ENCODE results near the gene ITM2C.
A peak's percentile ranks its signal among the peaks of the same experiment; 100 is the strongest.

The ITM2C gene

GRCh38 chr2:230891064-230891463, 26.3 kb downstream of the ITM2C start:
- no peak for DNase-seq (ENCODE audit: low read depth in 2 of 2)

DNA sequence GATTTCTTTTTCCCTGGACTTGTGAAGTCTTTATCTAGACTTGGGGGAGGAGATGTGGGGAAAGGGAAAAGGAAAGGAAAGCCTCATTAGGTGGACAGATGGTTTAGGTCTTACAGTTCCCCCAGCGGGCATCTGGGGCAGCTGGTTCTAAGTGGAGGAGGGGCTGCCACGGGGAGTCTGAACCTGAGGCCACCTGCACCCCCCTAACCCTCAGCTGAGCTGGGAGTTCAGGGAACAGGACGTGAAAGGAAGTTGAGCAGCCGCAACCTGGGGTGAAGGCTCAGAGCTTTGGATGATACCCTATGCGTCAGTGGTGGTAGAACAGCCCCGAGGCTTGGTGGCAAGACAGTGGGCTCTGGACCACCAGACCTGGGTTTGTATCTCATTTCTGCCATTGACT, 26.8 kb downstream of the ITM2C start:
- no peak for DNase-seq (ENCODE audit: low read depth in 2 of 2)

DNA sequence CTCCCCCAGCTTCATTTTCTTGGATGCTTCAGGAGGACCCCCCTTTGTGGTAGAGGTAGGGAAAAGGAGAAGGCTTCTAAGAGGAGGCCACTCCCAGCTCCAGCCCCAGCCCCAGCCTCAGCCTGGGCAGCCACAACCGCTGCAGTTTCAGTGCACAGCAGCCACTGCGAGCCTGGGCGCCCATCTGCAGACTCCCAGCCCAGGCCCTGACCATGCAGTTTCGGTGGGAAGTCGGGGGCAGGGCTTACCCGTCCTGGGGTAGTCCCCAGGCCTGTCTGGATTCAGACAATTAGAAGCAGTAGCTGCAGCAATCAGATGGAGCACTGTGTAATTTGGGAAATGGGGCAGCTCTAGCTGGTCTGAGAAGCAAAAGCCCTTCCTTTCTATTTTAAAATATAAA, 28.6 kb downstream of the ITM2C start:
- DNase-seq (ENCODE audit: low read depth in 2 of 2) = no peak

- no peak for DNase-seq (ENCODE audit: low read depth in 2 of 2)
Measured at GRCh38 chr2:230893841-230894781, 29.4 kb downstream of the ITM2C start.

GRCh38 chr2:230895536-230896345, 31.0 kb downstream of the ITM2C start:
- DNase-seq (ENCODE audit: low read depth in 2 of 2) = no peak

DNA sequence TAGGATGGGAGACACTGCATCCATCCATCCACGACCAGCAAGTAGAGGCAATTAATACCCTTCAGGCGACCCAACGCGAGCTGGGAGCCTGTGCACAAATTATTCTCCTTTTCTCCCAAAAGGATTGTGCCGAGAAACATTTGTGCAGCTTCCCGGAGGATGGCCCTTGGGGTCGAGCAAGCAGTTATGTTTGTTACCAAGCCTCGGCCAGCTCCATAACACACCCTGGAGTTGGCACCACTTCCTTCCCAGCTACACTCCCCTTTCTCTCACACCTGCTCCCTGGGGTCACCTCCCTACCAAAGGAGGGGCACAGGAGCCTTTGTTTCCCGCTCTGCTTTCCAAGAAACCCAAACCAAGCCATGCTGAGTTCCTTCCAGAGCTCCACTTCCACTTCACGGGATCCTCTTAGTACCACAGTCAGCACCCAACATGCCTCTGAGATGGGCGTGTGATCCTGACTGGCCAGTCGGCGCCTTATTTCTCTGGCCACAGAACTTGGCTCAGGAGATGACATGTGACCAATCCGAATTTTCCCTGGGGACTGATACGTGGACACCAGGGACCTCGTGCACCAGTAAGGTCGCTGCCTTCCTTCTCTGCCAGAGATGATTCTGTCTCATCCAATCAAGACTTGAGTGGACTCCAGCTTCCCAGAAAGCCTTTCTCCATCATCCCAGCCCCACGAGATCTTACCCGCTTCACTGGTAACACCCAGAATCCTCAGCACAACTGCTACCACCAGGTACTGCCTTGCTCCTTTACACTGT, 31.8 kb downstream of the ITM2C start:
- no peak for DNase-seq (ENCODE audit: low read depth in 2 of 2)

DNA sequence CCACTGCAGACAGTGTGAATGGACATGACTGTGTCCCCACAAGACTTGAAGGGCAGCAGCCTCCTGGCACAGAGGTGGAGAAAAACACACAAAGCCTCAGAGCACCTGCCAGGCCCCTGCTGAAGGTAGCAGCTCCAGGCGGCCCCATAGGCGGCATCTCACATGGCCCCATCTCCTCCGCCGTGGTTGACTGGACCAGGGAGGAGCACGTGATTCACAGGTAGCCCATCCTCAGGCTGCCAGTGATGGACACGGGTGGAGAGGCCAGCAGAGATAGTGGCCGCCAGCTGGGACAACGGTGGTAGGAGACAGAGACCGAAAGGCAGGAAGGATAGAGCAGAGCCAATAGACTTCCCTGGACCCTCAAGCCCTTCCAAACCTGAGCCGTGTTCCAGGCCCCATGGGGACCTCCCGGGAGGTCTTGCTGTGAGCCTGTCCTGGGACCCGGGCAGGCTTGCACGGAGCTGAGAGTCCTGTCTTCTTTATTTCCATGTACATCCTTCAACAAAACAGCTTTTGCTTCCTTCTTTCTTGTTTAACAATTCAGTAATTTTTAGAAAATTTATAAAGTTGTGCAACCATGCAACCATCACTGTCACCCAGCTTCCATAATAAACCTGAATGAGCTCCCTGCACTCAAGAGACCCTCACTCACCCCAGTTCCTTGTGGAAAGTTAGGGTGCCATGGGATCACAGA, 33.4 kb downstream of the ITM2C start:
- DNase-seq (ENCODE audit: low read depth in 2 of 2) = no peak

DNA sequence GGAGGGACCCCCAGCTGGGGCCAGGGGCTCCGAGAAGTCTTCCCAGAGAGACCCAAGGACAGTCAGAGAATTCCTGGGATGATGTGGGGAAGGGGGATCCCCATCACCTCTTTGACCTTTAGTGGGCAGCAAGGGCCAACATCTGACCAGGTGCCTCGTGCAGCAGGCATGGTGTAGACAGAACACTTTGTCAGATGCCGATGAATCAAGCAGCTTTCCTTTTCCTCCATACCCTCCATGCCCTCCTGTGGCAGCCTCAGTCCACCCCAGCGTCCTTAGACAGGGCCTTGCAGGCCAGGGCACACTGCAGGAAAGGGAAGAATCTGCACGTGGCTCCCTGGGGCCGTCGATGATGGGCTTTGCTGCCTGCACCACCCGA, 34.0 kb downstream of the ITM2C start:
- DNase-seq (ENCODE audit: low read depth in 2 of 2) = no peak

DNA sequence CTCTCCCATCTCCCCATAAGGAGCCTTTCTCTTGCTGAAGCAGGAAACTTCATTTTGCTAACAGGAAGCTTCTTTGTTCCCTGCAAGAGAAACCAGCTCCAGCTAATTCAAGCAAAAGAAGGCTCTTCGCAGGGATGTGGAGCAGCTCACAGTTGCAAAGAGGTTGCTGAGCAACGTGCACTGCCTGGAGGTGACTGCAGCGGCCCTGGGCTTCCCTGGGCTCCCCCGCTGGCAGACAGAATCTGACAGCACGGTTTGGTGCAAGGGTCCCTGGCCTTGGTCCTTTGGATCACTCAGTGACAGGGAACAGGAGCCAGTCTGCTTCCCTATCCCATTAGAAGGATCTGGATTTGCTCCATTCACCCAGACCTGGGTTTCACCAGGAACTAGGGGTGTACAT, 34.5 kb downstream of the ITM2C start:
- no peak for DNase-seq (ENCODE audit: low read depth in 2 of 2)

- DNase-seq (ENCODE audit: low read depth in 2 of 2) = peak; percentile 63 to 66
Measured at GRCh38 chr2:230899786-230900185, 35.0 kb downstream of the ITM2C start.

DNA sequence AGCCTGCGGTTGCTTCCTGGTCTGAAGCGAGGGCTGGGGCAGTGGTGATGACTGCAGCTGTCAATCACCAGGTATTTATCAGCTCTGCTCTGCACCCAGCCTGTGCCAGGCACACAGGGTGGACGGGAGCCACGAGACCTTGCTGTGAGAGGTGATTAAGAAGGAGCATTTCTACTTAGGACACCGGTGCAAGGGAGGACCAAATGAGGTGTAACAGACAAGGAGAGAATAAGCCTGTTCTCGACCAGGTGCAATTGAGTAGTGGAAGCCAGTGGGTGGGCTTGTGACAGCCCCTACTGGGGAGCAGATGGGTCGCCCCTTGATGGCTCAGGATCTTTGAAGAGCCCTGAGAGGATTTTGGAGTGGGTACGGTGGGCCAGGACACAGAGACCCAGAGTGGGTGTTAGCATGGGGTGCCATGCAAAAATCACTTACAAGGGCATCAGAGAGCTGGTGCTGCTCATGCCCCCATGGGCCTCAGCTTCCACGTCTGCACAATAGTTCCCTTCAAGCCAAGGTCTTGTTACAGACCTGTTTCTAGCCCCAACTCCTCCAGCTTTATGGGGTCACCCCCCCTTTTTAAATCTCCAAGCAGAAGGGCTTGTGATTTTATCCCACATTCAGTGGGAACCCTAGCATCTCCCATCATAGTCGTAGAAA, 35.7 kb downstream of the ITM2C start:
- no peak for DNase-seq (ENCODE audit: low read depth in 2 of 2)

DNA sequence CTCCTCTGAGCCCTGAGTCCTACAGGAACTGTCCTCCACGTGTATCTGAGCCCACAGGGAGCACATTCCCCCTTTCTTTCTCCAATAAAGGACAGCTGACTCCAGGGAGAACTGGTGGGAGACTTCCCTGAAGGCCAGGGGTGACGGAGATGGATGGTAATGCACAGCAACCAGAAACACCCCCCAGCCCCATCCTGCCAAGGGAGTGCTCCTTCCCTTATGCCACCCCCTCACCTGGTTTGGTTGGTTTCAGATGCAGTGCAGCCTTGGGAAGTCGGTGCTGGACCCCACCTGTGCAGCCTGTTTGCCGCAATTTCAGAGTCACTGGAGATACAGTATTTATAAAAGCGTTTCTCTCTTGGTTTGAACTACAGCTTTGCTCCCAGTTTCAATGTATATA, 36.3 kb downstream of the ITM2C start:
- DNase-seq (ENCODE audit: low read depth in 2 of 2) = no peak

GRCh38 chr2:230902180-230902899, 37.6 kb downstream of the ITM2C start:
- peak; percentile 52 to 59 for DNase-seq (ENCODE audit: low read depth in 2 of 2)

- no peak for DNase-seq (ENCODE audit: low read depth in 2 of 2)
Measured at GRCh38 chr2:230903231-230904150, 38.7 kb downstream of the ITM2C start.

DNA sequence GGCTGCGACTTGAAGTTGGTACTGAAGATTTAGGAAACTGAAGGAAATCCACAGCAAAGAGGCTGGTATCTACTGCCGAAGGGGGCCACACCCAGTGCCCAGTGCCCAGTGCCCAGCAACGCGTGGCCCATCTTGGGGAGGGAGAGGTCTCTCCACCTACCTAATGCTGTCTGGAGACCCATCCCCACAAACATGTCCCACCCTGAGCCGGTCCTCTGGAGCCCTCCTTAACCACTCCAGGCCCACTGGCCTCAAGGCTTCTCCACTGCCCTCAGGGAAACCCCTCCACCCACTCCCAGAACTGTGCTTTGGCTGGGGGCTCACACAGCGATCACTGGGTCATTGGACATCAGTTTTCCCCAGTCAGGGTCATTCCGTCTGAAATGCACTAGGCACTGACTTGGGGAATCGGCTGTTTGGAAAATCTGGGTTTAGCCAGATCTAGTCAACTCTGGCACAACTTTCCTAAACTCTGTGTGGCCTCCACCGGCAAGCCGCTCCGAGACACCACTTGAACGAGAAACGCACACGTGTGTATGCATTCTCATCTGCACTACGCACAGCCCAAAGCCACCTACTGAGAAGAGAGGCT, 40.2 kb downstream of the ITM2C start:
- DNase-seq (ENCODE audit: low read depth in 2 of 2) = no peak

DNA sequence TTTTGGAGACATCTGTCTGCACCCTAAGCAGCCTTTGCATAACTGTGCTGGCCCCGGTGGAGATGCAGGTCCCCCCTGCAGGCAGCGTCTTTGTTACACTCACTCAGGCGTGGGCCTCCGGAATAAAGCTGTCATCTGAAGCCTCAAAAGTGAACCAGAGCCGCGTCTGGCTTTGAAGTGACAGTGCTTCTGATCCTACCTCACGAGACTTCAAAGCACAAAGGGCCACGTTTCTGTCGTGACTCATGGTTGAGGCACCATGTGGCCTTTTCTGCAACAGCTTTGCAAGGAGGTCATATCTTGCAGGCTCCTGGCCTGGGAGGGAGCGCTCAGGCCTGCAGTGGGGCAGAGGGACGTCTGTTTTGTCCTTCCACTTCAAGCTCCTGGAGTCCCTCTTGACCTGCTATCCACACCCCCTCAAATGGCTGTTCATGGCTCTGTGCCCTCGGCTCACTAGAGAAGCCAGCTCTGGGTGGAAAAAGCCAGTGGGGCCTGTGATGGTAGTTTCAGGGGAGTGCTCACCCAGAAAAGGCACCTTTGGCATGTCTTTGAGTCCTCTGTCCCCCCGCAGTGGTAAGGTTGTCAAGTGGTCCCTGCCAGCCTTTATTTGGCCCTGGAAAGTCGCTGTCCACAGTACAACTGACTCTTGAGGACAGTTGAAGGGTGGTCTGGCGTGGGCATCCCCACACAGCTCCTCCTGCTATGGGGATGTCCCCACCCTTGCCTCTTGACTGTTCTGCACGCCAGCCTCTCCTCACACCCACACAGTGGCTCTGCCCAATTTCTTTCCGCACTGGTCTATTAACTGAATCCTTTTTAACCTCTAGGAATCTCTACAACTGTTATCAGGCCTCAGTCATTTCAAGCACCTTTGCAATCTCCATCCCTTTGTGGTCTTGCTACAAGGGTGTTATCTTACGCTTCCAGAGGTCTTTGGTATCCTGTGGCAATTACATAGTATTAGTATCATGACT, 41.0 kb downstream of the ITM2C start:
- peak; percentile 85 to 90 for DNase-seq (ENCODE audit: low read depth in 2 of 2)

GRCh38 chr2:230906471-230907230, 41.9 kb downstream of the ITM2C start:
- no peak for DNase-seq (ENCODE audit: low read depth in 2 of 2)

All from stimulated activated CD4-positive, alpha-beta T cell treated with anti-CD3 and anti-CD28 coated beads, Interleukin-15, amount 100 ng/mL, for 48 hours (primary cell).